ENCODE data around the gene KIAA1549. TPM values are rescaled to one million over a fixed set of nuclear protein-coding genes. Genes with fewer than 3 reads are reported as not detected.

KIAA1549 gene
- total RNA-seq, 2 donors from 2014 or later, result 18.7 to 19.3 TPM

DNA sequence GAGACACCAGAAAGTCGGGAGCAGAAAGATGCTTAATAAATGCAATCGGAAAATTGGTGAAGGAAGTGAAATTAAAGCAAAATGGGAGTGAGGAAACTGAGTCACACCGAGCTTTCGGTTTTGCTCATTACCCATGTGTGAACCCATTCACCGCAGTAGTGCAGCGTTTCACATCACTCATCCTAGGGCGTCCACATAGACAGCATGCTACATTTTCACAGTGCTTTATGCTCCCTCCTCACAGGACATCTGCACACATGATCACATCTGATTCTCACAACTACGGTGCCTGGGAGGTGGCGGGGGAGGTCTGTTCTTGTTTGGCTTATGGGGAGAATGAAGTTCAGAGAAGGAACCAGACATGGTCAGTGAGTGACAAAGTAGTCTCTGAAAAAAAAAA is 146.6 kb downstream of the KIAA1549 start:
- no peak overlapping the region for H3K4me3 ChIP-seq (ENCODE audit: low read length)
- no peak overlapping the region for H3K9ac ChIP-seq (ENCODE audit: extremely low read depth, low read length, poor library complexity, severe bottlenecking)
- H3K4me1 ChIP-seq (ENCODE audit: control insufficient read depth, insufficient read depth, low read length), result no peaks in the 10 kb centered on the region
- no peak overlapping the region for H3K4me3 Mint-ChIP-seq
- no peak overlapping the region for H3K27ac ChIP-seq (ENCODE audit: low read depth, low read length)
- WGBS, 2 experiments (ENCODE audit: insufficient coverage in 1 of 2, insufficient read length in 1 of 2), result 91 to 99% methylated on average over 7 to 9 of the region's 9 CpGs
- no peaks in the 10 kb centered on the region for H3K9me3 ChIP-seq (ENCODE audit: control insufficient read depth, low read length)
- TF ChIP-seq CTCF (conservative IDR thresholded peaks at IDR 0.05), result no peak
- H3K36me3 Mint-ChIP-seq (ENCODE audit: low read depth), result peaks cover 29% of the 10 kb centered on the region
- no peak overlapping the region for H3K27ac Mint-ChIP-seq
- H3K36me3 ChIP-seq (ENCODE audit: control insufficient read depth, insufficient read depth, low read length), result peaks cover 36% of the 10 kb centered on the region
- no peak for DNase-seq
- H3K4me1 Mint-ChIP-seq, result peaks cover 2% of the 10 kb centered on the region
- H3K27me3 Mint-ChIP-seq (ENCODE audit: insufficient read depth), result peaks cover 12% of the 10 kb centered on the region
- H3K9me3 Mint-ChIP-seq, result no peaks in the 10 kb centered on the region
- no peaks in the 10 kb centered on the region for H3K27me3 ChIP-seq (ENCODE audit: control insufficient read depth, insufficient read depth, low read length, poor library complexity, severe bottlenecking)

DNA sequence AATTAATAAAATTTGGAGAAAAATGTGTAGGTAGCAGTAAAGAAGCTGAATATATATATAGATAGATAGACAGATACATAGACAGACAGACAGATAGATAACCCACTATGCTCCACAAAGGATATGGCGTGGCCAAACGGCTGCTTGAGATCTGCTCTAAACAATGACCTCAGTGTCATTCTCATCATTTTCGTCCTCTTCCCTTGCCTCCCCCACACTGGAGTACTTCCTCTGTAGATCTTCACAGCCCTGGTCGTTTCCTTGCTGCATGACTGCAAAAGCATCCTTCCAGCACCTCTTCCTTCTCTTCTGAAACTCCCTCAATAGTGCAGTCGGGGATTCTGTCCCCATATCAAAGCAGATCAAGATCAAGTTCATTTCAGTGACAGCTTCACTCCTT is 147.6 kb downstream of the KIAA1549 start:
- no peak for DNase-seq
- H3K27ac ChIP-seq (ENCODE audit: low read depth, low read length), result no peak overlapping the region
- peaks cover 23% of the 10 kb centered on the region for H3K36me3 Mint-ChIP-seq (ENCODE audit: low read depth)
- no peaks in the 10 kb centered on the region for H3K9me3 Mint-ChIP-seq
- no peaks in the 10 kb centered on the region for H3K4me1 ChIP-seq (ENCODE audit: control insufficient read depth, insufficient read depth, low read length)
- no peak for TF ChIP-seq CTCF (conservative IDR thresholded peaks at IDR 0.05)
- H3K36me3 ChIP-seq (ENCODE audit: control insufficient read depth, insufficient read depth, low read length), result peaks cover 36% of the 10 kb centered on the region
- H3K4me1 Mint-ChIP-seq, result peaks cover 2% of the 10 kb centered on the region
- no peaks in the 10 kb centered on the region for H3K27me3 ChIP-seq (ENCODE audit: control insufficient read depth, insufficient read depth, low read length, poor library complexity, severe bottlenecking)
- H3K27me3 Mint-ChIP-seq (ENCODE audit: insufficient read depth), result peaks cover 12% of the 10 kb centered on the region
- H3K9ac ChIP-seq (ENCODE audit: extremely low read depth, low read length, poor library complexity, severe bottlenecking), result no peak overlapping the region
- H3K27ac Mint-ChIP-seq, result no peak overlapping the region
- no peak overlapping the region for H3K4me3 ChIP-seq (ENCODE audit: low read length)
- H3K9me3 ChIP-seq (ENCODE audit: control insufficient read depth, low read length), result no peaks in the 10 kb centered on the region
- no peak overlapping the region for H3K4me3 Mint-ChIP-seq
- 84 to 90% methylated on average over 5 of the region's 5 CpGs for WGBS, 2 experiments (ENCODE audit: insufficient coverage in 1 of 2, insufficient read length in 1 of 2)

DNA sequence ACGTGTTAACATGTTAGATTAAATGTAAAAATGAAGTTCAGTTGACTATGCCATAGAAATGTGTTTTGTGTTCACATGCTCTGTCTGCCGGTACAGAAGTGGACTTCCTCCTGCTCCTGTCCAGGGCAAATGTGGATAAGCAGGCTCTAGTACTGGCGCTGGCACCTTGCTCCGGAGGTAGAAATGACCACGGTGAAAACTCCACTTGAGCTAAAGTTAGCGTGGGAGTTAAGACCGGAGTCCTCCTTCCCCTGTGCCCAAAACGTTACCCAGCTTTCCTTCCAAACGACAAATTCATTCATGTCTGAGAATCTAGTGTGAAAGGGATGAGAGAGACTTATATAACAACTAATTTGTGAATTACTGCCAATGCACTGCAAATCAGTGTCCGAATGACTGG is 148.2 kb downstream of the KIAA1549 start:
- peaks cover 19% of the 10 kb centered on the region for H3K36me3 Mint-ChIP-seq (ENCODE audit: low read depth)
- no peak overlapping the region for H3K27ac Mint-ChIP-seq
- no peaks in the 10 kb centered on the region for H3K9me3 Mint-ChIP-seq

More for the DNA sequence above, 148.2 kb downstream of the KIAA1549 start:
- TF ChIP-seq CTCF (conservative IDR thresholded peaks at IDR 0.05), result no peak
- H3K27me3 ChIP-seq (ENCODE audit: control insufficient read depth, insufficient read depth, low read length, poor library complexity, severe bottlenecking), result no peaks in the 10 kb centered on the region
- peaks cover 2% of the 10 kb centered on the region for H3K4me1 Mint-ChIP-seq
- WGBS, 2 experiments (ENCODE audit: insufficient coverage in 1 of 2, insufficient read length in 1 of 2), result 90 to 94% methylated on average over 5 to 10 of the region's 10 CpGs
- no peak for DNase-seq
- no peaks in the 10 kb centered on the region for H3K9me3 ChIP-seq (ENCODE audit: control insufficient read depth, low read length)
- H3K4me1 ChIP-seq (ENCODE audit: control insufficient read depth, insufficient read depth, low read length), result no peaks in the 10 kb centered on the region
- no peak overlapping the region for H3K4me3 Mint-ChIP-seq
- peaks cover 14% of the 10 kb centered on the region for H3K27me3 Mint-ChIP-seq (ENCODE audit: insufficient read depth)
- H3K4me3 ChIP-seq (ENCODE audit: low read length), result no peak overlapping the region
- H3K9ac ChIP-seq (ENCODE audit: extremely low read depth, low read length, poor library complexity, severe bottlenecking), result no peak overlapping the region
- H3K27ac ChIP-seq (ENCODE audit: low read depth, low read length), result no peak overlapping the region
- peaks cover 30% of the 10 kb centered on the region for H3K36me3 ChIP-seq (ENCODE audit: control insufficient read depth, insufficient read depth, low read length)

Data from endodermal cell (in vitro differentiated cells).